Esophagus squamous epithelium (tissue), 5 donors: ENCODE measurements around the gene DHDDS. TPM values are rescaled to one million over a fixed set of nuclear protein-coding genes. Genes with fewer than 3 reads are reported as not detected.

ENCODE experiments used
- DNase-seq: peaks from one replicate; lab custom pipeline; 2025; lab: John Stamatoyannopoulos, UW
- H3K27ac ChIP-seq, 4 donors: fragments of 200-600 bp; sonication (generic); one replicate each; pipeline ENCODE4 v1.5.1; 2016 to 2019; ENCODE audit warnings: mild to moderate bottlenecking in 1 of 4
- H3K27me3 ChIP-seq, 4 donors: fragments of 200-600 bp; sonication (generic); 1 replicate in 3 of 4; 2 replicates in 1 of 4; pipeline versions ENCODE4 v1.5.1 to v1.6.0; 2017 to 2021; ENCODE audit warnings: antibody characterized with exemption in 1 of 4
- H3K36me3 ChIP-seq, 3 donors: fragments of 200-600 bp; sonication (generic); one replicate each; pipeline ENCODE4 v1.5.1; 2016 to 2019
- H3K4me1 ChIP-seq, 3 donors: fragments of 200-600 bp; sonication (generic); one replicate each; pipeline ENCODE4 v1.5.1; 2017 to 2019
- H3K4me3 ChIP-seq, 4 donors: fragments of 200-600 bp; sonication (generic); 1 replicate in 3 of 4; 2 replicates in 1 of 4; pipeline ENCODE4 v1.5.1; 2016 to 2019; ENCODE audit warnings: mild to moderate bottlenecking in 2 of 4, moderate library complexity in 1 of 4
- H3K9me3 ChIP-seq, 3 donors: fragments of 200-600 bp; sonication (generic); one replicate each; pipeline ENCODE4 v1.5.1; 2016 to 2019
- CTCF ChIP-seq, 6 experiments: fragments of 450-650 bp in 4 of 6; fragments of 200-600 bp in 2 of 6; sonication (generic) in 2 of 6; IDR thresholded peaks; one replicate each; pipeline ENCODE4 v1.5.1; 2016 to 2019; ENCODE audit warnings: antibody characterized with exemption in 6 of 6, mild to moderate bottlenecking in 4 of 6, moderate library complexity in 4 of 6
- POLR2A ChIP-seq, 4 donors: fragments of 450-650 bp; IDR thresholded peaks; one replicate each; pipeline ENCODE4 v1.6.1; 2017; ENCODE audit warnings: antibody characterized with exemption in 4 of 4, mild to moderate bottlenecking in 4 of 4, moderate library complexity in 3 of 4
- WGBS, 2 donors: methylation state at CpG; one replicate each; pipeline ENCODE4 v1.1.5; 2018; 5-methylcytosine and 5-hydroxymethylcytosine counted together
- intact Hi-C: fragments of 100-400 bp; cut with DNase I; formaldehyde crosslinking; loops from one replicate; pipeline ENCODE4 v1.15.0; 2022
- total RNA-seq, 4 donors: library from RNA; depleted of rRNA; stranded (reverse); fragments of >200 nt; gene quantifications; one replicate each; pipeline ENCODE4 v1.1.0, GENCODE V29; 2016
- donor health status: DM: yes; HTN: yes; CAD: no.

DHDDS gene
- total RNA-seq, 4 donors from 2014 or later = 30.3 to 49.7 (median 37.9) TPM

DNA sequence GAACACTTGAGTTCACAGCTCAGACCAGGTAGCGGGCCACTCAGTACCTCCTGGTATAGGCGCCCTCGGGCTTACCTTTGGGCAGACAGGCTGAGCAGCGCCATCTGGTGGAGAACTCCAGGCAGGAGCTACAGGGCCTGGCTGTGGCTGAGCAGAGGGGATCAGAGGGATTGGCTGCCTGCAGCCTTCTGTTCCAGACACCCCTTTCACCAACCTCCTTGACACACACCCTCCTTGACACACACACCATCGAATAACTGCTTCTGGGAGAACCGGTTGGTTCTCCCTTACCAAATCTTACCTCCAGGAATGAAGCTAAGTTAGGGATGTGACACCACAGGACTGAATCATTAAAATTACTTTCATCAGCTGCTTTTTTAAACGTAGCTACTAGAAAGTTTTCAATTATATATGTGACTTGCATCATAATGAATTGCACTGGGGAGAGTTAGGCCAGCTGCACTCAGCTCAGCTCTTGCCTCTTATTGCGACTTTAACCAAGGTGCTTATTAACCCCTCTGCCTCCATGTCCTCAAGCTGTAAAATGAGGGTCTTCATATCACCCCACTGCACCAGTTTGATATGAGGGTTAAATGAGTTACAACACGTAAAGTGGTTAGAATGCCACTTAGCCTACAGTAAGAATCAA lies 14.9 kb upstream of the DHDDS start:
- Histone ChIP-seq H3K9me3 (no peaks in the 10 kb centered on the region), H3K4me3 (no peak overlapping the region), H3K4me1 (peaks cover 0 to 17% (median 3%) of the 10 kb centered on the region in 3 donors), H3K27ac (peak overlapping the region in 2 of 4 donors; percentile 38 to 59), H3K27me3 (peaks cover 0 to 69% (median 17%) of the 10 kb centered on the region in 4 donors), H3K36me3 (no peaks in the 10 kb centered on the region)
- TF ChIP-seq POLR2A (IDR thresholded peaks at IDR 0.05) (no peak), CTCF (IDR thresholded peaks at IDR 0.05) (peak; percentile 72 to 89 (median 85))
- no peak for DNase-seq
- intact Hi-C loops = no loop called here
- 6 to 19% methylated on average over 8 to 9 of the region's 9 CpGs for WGBS, 2 donors

GRCh38 chr1:26418865-26419349 lies 13.2 kb upstream of the DHDDS start:
- intact Hi-C loops = no loop called here
- Histone ChIP-seq H3K27me3 (peaks cover 0 to 57% (median 5%) of the 10 kb centered on the region in 4 donors), H3K36me3 (no peaks in the 10 kb centered on the region), H3K27ac (no peak overlapping the region), H3K4me3 (no peak overlapping the region), H3K4me1 (peaks cover 0 to 17% (median 3%) of the 10 kb centered on the region in 3 donors), H3K9me3 (no peaks in the 10 kb centered on the region)
- no peak for TF ChIP-seq CTCF (IDR thresholded peaks at IDR 0.05)
- TF ChIP-seq POLR2A (IDR thresholded peaks at IDR 0.05) = no peak
- 59 to 66% methylated on average over 2 to 3 of the region's 5 CpGs for WGBS, 2 donors
- no peak for DNase-seq

GRCh38 chr1:26419494-26419893 lies 12.6 kb upstream of the DHDDS start:
- peaks cover 0 to 17% (median 3%) of the 10 kb centered on the region in 3 donors for H3K4me1 ChIP-seq
- H3K27ac ChIP-seq = no peak overlapping the region
- intact Hi-C loops = no loop called here
- no peak for DNase-seq
- 33 to 63% methylated on average over 2 of the region's 2 CpGs for WGBS, 2 donors
- TF ChIP-seq POLR2A (IDR thresholded peaks at IDR 0.05) (no peak), CTCF (IDR thresholded peaks at IDR 0.05) (no peak)
- H3K36me3 ChIP-seq = no peaks in the 10 kb centered on the region
- no peak overlapping the region for H3K4me3 ChIP-seq
- H3K27me3 ChIP-seq = peaks cover 0 to 56% (median 4%) of the 10 kb centered on the region in 4 donors
- no peaks in the 10 kb centered on the region for H3K9me3 ChIP-seq

GRCh38 chr1:26429721-26430120 lies 2.4 kb upstream of the DHDDS start:
- intact Hi-C loops = no loop called here
- Histone ChIP-seq H3K9me3 (no peaks in the 10 kb centered on the region), H3K27me3 (peaks cover 0 to 15% (median 0%) of the 10 kb centered on the region in 4 donors), H3K4me1 (peaks cover 17 to 31% (median 20%) of the 10 kb centered on the region in 3 donors), H3K36me3 (peaks cover 0 to 12% (median 0%) of the 10 kb centered on the region in 3 donors), H3K27ac (no peak overlapping the region), H3K4me3 (no peak overlapping the region)
- no peak for DNase-seq
- TF ChIP-seq CTCF (IDR thresholded peaks at IDR 0.05) (no peak), POLR2A (IDR thresholded peaks at IDR 0.05) (no peak)
- WGBS, 2 donors = 87% methylated on average over 2 of the region's 2 CpGs

GRCh38 chr1:26432793-26433192 lies 672 bp downstream of the DHDDS start:
- peaks cover 17 to 31% (median 20%) of the 10 kb centered on the region in 3 donors for H3K4me1 ChIP-seq
- H3K4me3 ChIP-seq = peak overlapping the region; percentile 50 to 83 (median 66)
- no peak for TF ChIP-seq POLR2A (IDR thresholded peaks at IDR 0.05)
- no peak for TF ChIP-seq CTCF (IDR thresholded peaks at IDR 0.05)
- H3K27ac ChIP-seq = peak overlapping the region; percentile 81 to 93 (median 85)
- 23 to 55% methylated on average over 3 of the region's 3 CpGs for WGBS, 2 donors
- DNase-seq = no peak
- no peaks in the 10 kb centered on the region for H3K27me3 ChIP-seq
- peaks cover under 1 to 42% (median 9%) of the 10 kb centered on the region in 3 donors for H3K36me3 ChIP-seq
- H3K9me3 ChIP-seq = no peaks in the 10 kb centered on the region
- intact Hi-C loops = no loop called here
